B cell (primary cell): ENCODE data around the gene CLEC11A. TPM values are rescaled to one million over a fixed set of nuclear protein-coding genes. Genes with fewer than 3 reads are reported as not detected.

Experiments used
- ATAC-seq: fragments of 200-7000 bp; cut with Tn5 transposase; one replicate; pipeline ENCODE4 v1.10.0; 2021; ENCODE audit warnings: low read depth, mild to moderate bottlenecking, moderate number of reproducible peaks, moderate library complexity
- CTCF ChIA-PET: fragments of 350-600 bp; sonication (Branson Sonifier 250); formaldehyde crosslinking; loops from one replicate; lab custom pipeline; 2021; ENCODE audit warnings: antibody characterized with exemption, inconsistent platforms; lab: Charles Lee
- POLR2A ChIA-PET: fragments of 350-600 bp; sonication (Branson Sonifier 250); formaldehyde crosslinking; loops from one replicate; lab custom pipeline; 2021; ENCODE audit warnings: antibody characterized with exemption; lab: Charles Lee
- DNase-seq: peaks from one replicate; pipeline ENCODE4 v3.0.0; 2013
- H2AFZ ChIP-seq: 2 replicates; pipeline ENCODE4 v1.6.1; 2012; ENCODE audit warnings: mild to moderate bottlenecking, low read depth, low read length; ENCODE audit not compliant: insufficient read depth, poor library complexity, severe bottlenecking
- H3K27ac ChIP-seq, 2 donors: 1 replicate in 1 of 2; 2 replicates in 1 of 2; pipeline ENCODE4 v1.5.1; 2012 to 2013; ENCODE audit warnings: low read length in 2 of 2, mild to moderate bottlenecking in 2 of 2, moderate library complexity in 1 of 2
- H3K27me3 ChIP-seq, 4 experiments: fragments of 200-600 bp in 1 of 4; sonication (generic) in 1 of 4; replicated peaks in 1 of 4; 1 replicate in 2 of 4; 2 replicates in 2 of 4; pipeline versions ENCODE4 v1.6.1 to v1.7.0; 2013 to 2016; ENCODE audit warnings: low read length in 3 of 4, mild to moderate bottlenecking in 2 of 4, mixed read lengths in 1 of 4, moderate library complexity in 1 of 4; ENCODE audit not compliant: insufficient read depth in 4 of 4, control insufficient read depth in 3 of 4; ENCODE audit errors: control extremely low read depth in 1 of 4
- H3K36me3 ChIP-seq, 2 experiments: replicated peaks in 1 of 2; 1 replicate in 1 of 2; 2 replicates in 1 of 2; pipeline versions ENCODE4 v1.6.1 to v1.7.1; 2013; ENCODE audit warnings: low read length in 1 of 2; ENCODE audit not compliant: insufficient read depth in 2 of 2, control insufficient read depth in 1 of 2; ENCODE audit errors: control extremely low read depth in 1 of 2, extremely low read depth in 1 of 2
- H3K4me1 ChIP-seq, 2 donors: fragments of 200-600 bp in 1 of 2; sonication (generic) in 1 of 2; 1 replicate in 1 of 2; 2 replicates in 1 of 2; pipeline versions ENCODE4 v1.5.1 to v1.6.1; 2013 to 2017; ENCODE audit warnings: low read length in 2 of 2; ENCODE audit not compliant: control insufficient read depth in 2 of 2, insufficient read depth in 2 of 2
- H3K4me2 ChIP-seq: replicated peaks from 2 replicates; pipeline ENCODE3; 2012; ENCODE audit warnings: mild to moderate bottlenecking, low read depth, low read length; ENCODE audit not compliant: poor library complexity, severe bottlenecking
- H3K4me3 ChIP-seq, 5 experiments: fragments of 200-600 bp in 1 of 5; sonication (generic) in 1 of 5; 1 replicate in 3 of 5; 2 replicates in 2 of 5; pipeline versions ENCODE4 v1.5.1 to v1.7.0; 2011 to 2016; ENCODE audit warnings: low read length in 4 of 5, mild to moderate bottlenecking in 4 of 5, low read depth in 2 of 5, control low read depth in 1 of 5, moderate library complexity in 1 of 5; ENCODE audit not compliant: insufficient read depth in 1 of 5; ENCODE audit errors: control extremely low read depth in 1 of 5, extremely low read depth in 1 of 5
- H3K79me2 ChIP-seq: fragments of 200-600 bp; sonication (generic); one replicate; pipeline ENCODE4 v1.6.0; 2016; ENCODE audit warnings: low read length; ENCODE audit not compliant: control insufficient read depth, insufficient read depth
- H3K9ac ChIP-seq: fragments of 200-600 bp; sonication (generic); 2 replicates; pipeline ENCODE4 v1.6.1; 2017; ENCODE audit warnings: mild to moderate bottlenecking, low read length, moderate library complexity
- H3K9me3 ChIP-seq, 3 donors: one replicate each; pipeline versions ENCODE4 v1.6.1 to v1.7.1; 2013; ENCODE audit warnings: low read length in 2 of 3; ENCODE audit not compliant: control insufficient read depth in 2 of 3, insufficient read depth in 1 of 3; ENCODE audit errors: control extremely low read depth in 1 of 3
- H4K20me1 ChIP-seq: 2 replicates; pipeline ENCODE4 v1.6.0; 2012; ENCODE audit warnings: mild to moderate bottlenecking, low read length; ENCODE audit not compliant: insufficient read depth, control insufficient read depth, poor library complexity, severe bottlenecking
- H3K27ac Mint-ChIP-seq: one replicate; pipeline ENCODE4 v1.8.0; 2021; ENCODE audit warnings: mixed read lengths
- H3K27me3 Mint-ChIP-seq: one replicate; pipeline ENCODE4 v1.8.0; 2021; ENCODE audit warnings: mixed read lengths
- H3K4me1 Mint-ChIP-seq: one replicate; pipeline ENCODE4 v1.8.0; 2021; ENCODE audit warnings: mixed read lengths
- H3K4me3 Mint-ChIP-seq: one replicate; pipeline ENCODE4 v1.8.0; 2021; ENCODE audit warnings: mixed read lengths
- H3K9me3 Mint-ChIP-seq: one replicate; pipeline ENCODE4 v1.8.0; 2022; ENCODE audit warnings: mixed read lengths; ENCODE audit not compliant: insufficient read depth
- CTCF ChIP-seq: fragments of 200-600 bp; IDR thresholded peaks from one replicate; pipeline ENCODE4 v1.8.0; 2022; ENCODE audit warnings: antibody characterized with exemption, mild to moderate bottlenecking
- EZH2 ChIP-seq: IDR thresholded peaks from 2 replicates; pipeline ENCODE4 v1.6.1; 2012; ENCODE audit warnings: borderline replicate concordance, low read depth, mild to moderate bottlenecking, moderate library complexity, low read length; ENCODE audit not compliant: insufficient read depth, poor library complexity, severe bottlenecking
- WGBS: methylation state at CpG from one replicate; pipeline ENCODE4 v1.1.5; 2013; ENCODE audit warnings: missing lambda C conversion rate; ENCODE audit not compliant: insufficient coverage; 5-methylcytosine and 5-hydroxymethylcytosine counted together
- intact Hi-C: fragments of 100-400 bp; cut with micrococcal nuclease; formaldehyde crosslinking; loops from one replicate; pipeline ENCODE4 v1.10.0; 2022
- polyA plus RNA-seq: library from polyadenylated mRNA; depleted of rRNA; stranded (reverse); fragments of >200 nt; gene quantifications from 2 replicates; pipeline ENCODE4 v1.2.3, GENCODE V29; 2012
- total RNA-seq, 2 donors: library from RNA; stranded (reverse); fragments of 120-200 nt in 1 of 2; gene quantifications; 1 replicate in 1 of 2; 2 replicates in 1 of 2; pipeline versions ENCODE4 v1.2.3 to v1.2.4, GENCODE V29; 2013 to 2022

The CLEC11A gene
- total and polyA plus RNA-seq, 2 donors (not counting 1 experiment from before 2014, with no cell fraction given): 0.52 to 1.6 TPM

- H4K20me1 ChIP-seq: no peaks in the 10 kb centered on the region
- H3K4me3 ChIP-seq: no peak overlapping the region
- no peaks in the 10 kb centered on the region for H3K36me3 ChIP-seq
- H3K9me3 Mint-ChIP-seq: no peaks in the 10 kb centered on the region
- H3K27me3 ChIP-seq: peaks cover 0 to 69% (median 29%) of the 10 kb centered on the region in 4 experiments
- H3K27ac Mint-ChIP-seq: no peak overlapping the region
- H3K27ac ChIP-seq: no peak overlapping the region
- no peak overlapping the region for H3K4me2 ChIP-seq
- peaks cover 0 to 14% (median 0%) of the 10 kb centered on the region in 3 donors for H3K9me3 ChIP-seq
- DNase-seq (no peak), ATAC-seq (no peak)
- no peaks in the 10 kb centered on the region for H3K79me2 ChIP-seq
- intact Hi-C loops: no loop called here
- H3K4me1 Mint-ChIP-seq: peaks cover 2% of the 10 kb centered on the region
- H3K9ac ChIP-seq: no peak overlapping the region
- H3K4me1 ChIP-seq: peaks cover 0 to 18% of the 10 kb centered on the region in 2 donors
- H2AFZ ChIP-seq: no peak overlapping the region
- no peak overlapping the region for H3K4me3 Mint-ChIP-seq
- POLR2A ChIA-PET: no interaction called here
- CTCF ChIA-PET: no interaction called here
- peaks cover 46% of the 10 kb centered on the region for H3K27me3 Mint-ChIP-seq
- TF ChIP-seq EZH2 (no peak), CTCF (no peak)
- WGBS: 74% methylated on average over 7 of the region's 7 CpGs
Measured at GRCh38 chr19:50690439-50690838, 32.7 kb upstream of the CLEC11A start.

- TF ChIP-seq EZH2 (no peak), CTCF (no peak)
- Mint-ChIP-seq H3K4me3 (no peak overlapping the region), H3K27ac (no peak overlapping the region)
Measured at GRCh38 chr19:50693064-50693975, 29.8 kb upstream of the CLEC11A start.

More at GRCh38 chr19:50693064-50693975, 29.8 kb upstream of the CLEC11A start:
- POLR2A ChIA-PET: no interaction called here
- Histone ChIP-seq H3K9ac (no peak overlapping the region), H3K27ac (no peak overlapping the region), H2AFZ (no peak overlapping the region), H3K9me3 (peaks cover 0 to 19% (median 0%) of the 10 kb centered on the region in 3 donors), H4K20me1 (no peaks in the 10 kb centered on the region), H3K4me1 (peaks cover 0 to 14% of the 10 kb centered on the region in 2 donors), H3K4me3 (no peak overlapping the region), H3K4me2 (no peak overlapping the region), H3K79me2 (no peaks in the 10 kb centered on the region), H3K36me3 (no peaks in the 10 kb centered on the region), H3K27me3 (peaks cover 0 to 64% (median 25%) of the 10 kb centered on the region in 4 experiments)
- Mint-ChIP-seq H3K27me3 (peaks cover 53% of the 10 kb centered on the region), H3K4me1 (peaks cover 2% of the 10 kb centered on the region), H3K9me3 (no peaks in the 10 kb centered on the region)
- DNase-seq (no peak), ATAC-seq (no peak)
- intact Hi-C loops: no loop called here
- 8% methylated on average over 22 of the region's 23 CpGs for WGBS
- CTCF ChIA-PET: no interaction called here
